Trophoblast cell (in vitro differentiated cells and primary cell): Measurements from ENCODE around the gene FOXC1.

ENCODE experiments used
- DNase-seq, 2 donors: peaks; one replicate each; pipeline ENCODE4 v3.0.0-alpha.2; 2016
- H2AFZ ChIP-seq: 2 replicates; pipeline ENCODE4 v1.6.1; 2013; ENCODE audit warnings: low read length, moderate library complexity, mild to moderate bottlenecking; ENCODE audit not compliant: insufficient read depth, poor library complexity
- H2AK5ac ChIP-seq: 2 replicates; pipeline ENCODE4 v1.6.1; 2013; ENCODE audit warnings: mild to moderate bottlenecking, low read length
- H2BK120ac ChIP-seq: 2 replicates; pipeline ENCODE4 v1.6.1; 2013; ENCODE audit warnings: low read length, mild to moderate bottlenecking, moderate library complexity; ENCODE audit not compliant: insufficient read depth, poor library complexity
- H2BK12ac ChIP-seq: 2 replicates; pipeline ENCODE4 v1.6.1; 2013; ENCODE audit warnings: mild to moderate bottlenecking, low read length, moderate library complexity
- H2BK5ac ChIP-seq: 2 replicates; pipeline ENCODE4 v1.6.1; 2013; ENCODE audit warnings: low read length, low read depth, moderate library complexity, mild to moderate bottlenecking; ENCODE audit not compliant: poor library complexity
- H3K14ac ChIP-seq: 2 replicates; pipeline ENCODE4 v1.6.1; 2013; ENCODE audit warnings: mild to moderate bottlenecking, low read length
- H3K18ac ChIP-seq: 2 replicates; pipeline ENCODE4 v1.6.1; 2013; ENCODE audit warnings: mild to moderate bottlenecking, low read length
- H3K23ac ChIP-seq: 2 replicates; pipeline ENCODE4 v1.6.1; 2013; ENCODE audit warnings: low read length
- H3K27ac ChIP-seq: 2 replicates; pipeline ENCODE4 v1.5.1; 2013; ENCODE audit warnings: low read depth, mild to moderate bottlenecking, inconsistent platforms, low read length, moderate library complexity
- H3K27me3 ChIP-seq: 2 replicates; pipeline ENCODE4 v1.6.1; 2013; ENCODE audit warnings: inconsistent platforms, mild to moderate bottlenecking, low read length, moderate library complexity; ENCODE audit not compliant: insufficient read depth
- H3K36me3 ChIP-seq, 2 experiments: 1 replicate in 1 of 2; 2 replicates in 1 of 2; pipeline ENCODE4 v1.6.1; 2013; ENCODE audit warnings: low read length in 2 of 2, mild to moderate bottlenecking in 2 of 2, moderate library complexity in 1 of 2; ENCODE audit not compliant: insufficient read depth in 2 of 2, control insufficient read depth in 1 of 2
- H3K4ac ChIP-seq: 2 replicates; pipeline ENCODE4 v1.6.1; 2013; ENCODE audit warnings: low read depth, mild to moderate bottlenecking, low read length, moderate library complexity
- H3K4me1 ChIP-seq, 2 experiments: 1 replicate in 1 of 2; 2 replicates in 1 of 2; pipeline ENCODE4 v1.6.1; 2013; ENCODE audit warnings: low read length in 2 of 2, mild to moderate bottlenecking in 2 of 2, moderate library complexity in 1 of 2; ENCODE audit not compliant: insufficient read depth in 2 of 2, control insufficient read depth in 1 of 2
- H3K4me2 ChIP-seq: 2 replicates; pipeline ENCODE4 v1.6.1; 2013; ENCODE audit warnings: inconsistent platforms, mild to moderate bottlenecking, low read length, moderate library complexity
- H3K4me3 ChIP-seq: 2 replicates; pipeline ENCODE4 v1.5.1; 2013; ENCODE audit warnings: mild to moderate bottlenecking, low read depth, low read length, inconsistent platforms
- H3K79me1 ChIP-seq: one replicate; pipeline ENCODE4 v1.6.1; 2013; ENCODE audit warnings: low read length
- H3K79me2 ChIP-seq: 2 replicates; pipeline ENCODE4 v1.6.1; 2013; ENCODE audit warnings: low read length, mild to moderate bottlenecking; ENCODE audit not compliant: control insufficient read depth, insufficient read depth, poor library complexity
- H3K9ac ChIP-seq: 2 replicates; pipeline ENCODE4 v1.6.1; 2013; ENCODE audit warnings: mild to moderate bottlenecking, low read length
- H3K9me3 ChIP-seq: 2 replicates; pipeline ENCODE4 v1.6.1; 2013; ENCODE audit warnings: low read depth, mild to moderate bottlenecking, control low read depth, inconsistent platforms, low read length; ENCODE audit not compliant: insufficient read depth
- H4K12ac ChIP-seq: 2 replicates; pipeline ENCODE4 v1.6.1; 2013; ENCODE audit warnings: low read depth, mild to moderate bottlenecking, low read length, moderate library complexity
- H4K8ac ChIP-seq: 2 replicates; pipeline ENCODE4 v1.6.1; 2013; ENCODE audit warnings: low read depth, mild to moderate bottlenecking, low read length, moderate library complexity
- H4K91ac ChIP-seq: one replicate; pipeline ENCODE4 v1.6.1; 2013; ENCODE audit warnings: low read depth, mild to moderate bottlenecking, low read length, moderate library complexity
- WGBS: extraction: QIAGEN DNeasy Blood & Tissue Kit; methylation state at CpG from one replicate; pipeline ENCODE4 v1.1.7; 2013; ENCODE audit warnings: missing lambda C conversion rate; ENCODE audit not compliant: insufficient read length, insufficient coverage; ENCODE audit errors: extremely low coverage; 5-methylcytosine and 5-hydroxymethylcytosine counted together

FOXC1 gene

DNA sequence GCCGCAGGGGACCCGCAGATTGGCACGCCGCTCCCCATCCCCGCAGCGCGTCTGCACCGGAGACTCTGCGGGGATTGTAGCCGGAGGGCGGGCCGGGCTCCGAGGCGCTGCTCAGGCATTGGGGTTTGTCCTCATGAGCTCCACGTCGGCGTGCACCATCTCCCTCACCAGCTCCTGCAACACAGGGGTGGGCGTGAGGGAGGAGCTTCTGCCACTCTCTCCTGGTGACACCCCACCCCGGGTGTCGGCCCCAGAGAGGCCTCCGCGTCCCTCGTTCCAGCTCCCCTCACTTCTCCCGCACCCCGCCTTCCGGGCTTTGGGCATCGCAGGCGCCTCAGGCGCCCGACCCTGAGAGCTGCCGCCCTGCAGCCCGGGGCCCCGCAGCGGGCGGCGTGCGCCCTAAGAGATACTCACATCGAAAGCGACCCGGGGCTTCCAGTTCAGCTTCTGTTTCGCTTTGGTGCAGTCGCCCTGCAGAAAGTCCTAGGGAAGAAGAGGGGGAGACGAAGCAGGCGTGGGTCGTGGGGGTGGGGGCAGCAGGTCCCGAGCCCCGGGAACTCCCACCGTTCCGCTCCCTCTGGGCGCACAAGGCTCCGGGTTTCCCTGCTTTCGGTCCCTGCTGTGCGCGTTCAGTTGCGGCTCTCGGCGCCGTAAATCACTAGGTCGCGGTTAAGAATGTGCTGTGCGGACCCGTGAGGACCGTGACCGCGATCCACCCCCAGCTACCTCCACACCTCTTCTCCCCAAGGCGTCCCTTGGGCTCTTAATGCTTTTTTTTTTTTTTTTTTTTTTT is 14.5 kb downstream of the FOXC1 start:
- H4K91ac ChIP-seq: no peak overlapping the region
- no peak overlapping the region for H2BK12ac ChIP-seq
- no peak overlapping the region for H3K4ac ChIP-seq
- DNase-seq: no peak
- peaks cover 17 to 23% of the 10 kb centered on the region in 2 experiments for H3K4me1 ChIP-seq
- H4K8ac ChIP-seq: no peak overlapping the region
- no CpG with 5 or more reads among the region's 66 CpGs for WGBS
- H3K27me3 ChIP-seq: peaks cover 77% of the 10 kb centered on the region
- peaks cover 2% of the 10 kb centered on the region for H3K79me1 ChIP-seq
- H4K12ac ChIP-seq: no peak overlapping the region
- H3K18ac ChIP-seq: no peak overlapping the region
- no peak overlapping the region for H2BK5ac ChIP-seq
- no peak overlapping the region for H3K23ac ChIP-seq
- H2AK5ac ChIP-seq: no peak overlapping the region
- no peak overlapping the region for H2BK120ac ChIP-seq
- H2AFZ ChIP-seq: no peak overlapping the region
- H3K9me3 ChIP-seq: peaks cover 7% of the 10 kb centered on the region
- no peak overlapping the region for H3K27ac ChIP-seq
- H3K4me2 ChIP-seq: peak overlapping the region; percentile 47
- no peaks in the 10 kb centered on the region for H3K36me3 ChIP-seq
- H3K14ac ChIP-seq: no peak overlapping the region
- H3K4me3 ChIP-seq: no peak overlapping the region
- no peaks in the 10 kb centered on the region for H3K79me2 ChIP-seq
- no peak overlapping the region for H3K9ac ChIP-seq

DNA sequence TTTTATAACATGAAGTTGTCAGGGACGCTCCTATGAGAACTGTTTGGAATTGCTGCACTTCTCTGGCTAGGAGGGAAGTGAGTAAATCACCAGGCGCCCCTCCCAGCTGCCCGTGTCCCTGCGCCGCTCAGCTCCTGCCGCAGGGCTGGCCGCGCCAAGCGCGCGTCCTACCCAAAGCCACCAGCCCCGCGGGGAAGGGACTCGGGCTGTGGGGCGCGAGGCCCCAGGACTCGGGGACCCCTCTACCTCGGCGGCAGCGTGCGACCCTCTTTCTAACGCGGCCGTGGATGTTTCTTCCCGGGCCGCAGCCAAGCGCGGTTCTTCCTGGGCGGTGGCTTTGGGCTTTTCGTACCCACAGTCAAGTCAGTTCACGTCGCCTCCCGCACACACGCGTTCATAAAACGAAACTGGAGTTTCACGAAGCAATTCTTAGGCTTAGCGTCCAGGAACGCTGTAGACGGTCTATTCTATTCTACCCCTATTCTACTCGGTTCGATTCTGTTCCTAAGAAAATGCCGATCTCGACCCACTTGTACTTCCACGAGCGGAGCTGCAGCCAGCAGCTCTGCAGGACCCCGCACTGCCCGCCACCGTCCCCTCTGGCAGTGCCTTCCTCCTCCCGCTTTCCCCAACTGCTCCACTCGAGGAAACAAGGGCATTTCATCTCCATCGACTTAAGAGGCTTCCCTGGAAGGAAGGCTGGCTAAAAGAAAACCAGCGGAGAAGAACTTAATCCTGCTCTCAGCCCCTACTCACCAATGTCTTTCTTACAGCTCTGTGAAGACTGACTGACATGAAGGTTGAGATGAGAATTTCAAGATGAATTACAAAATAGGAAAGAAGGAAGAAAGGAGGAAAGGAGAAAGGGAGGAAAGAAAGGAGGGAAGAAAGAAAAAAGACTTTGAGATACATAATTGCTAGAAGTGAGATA is 15.4 kb downstream of the FOXC1 start:
- no peak overlapping the region for H2AFZ ChIP-seq
- no peak overlapping the region for H3K9ac ChIP-seq
- H3K4me1 ChIP-seq: peaks cover 10 to 17% of the 10 kb centered on the region in 2 experiments
- peaks cover 2% of the 10 kb centered on the region for H3K79me1 ChIP-seq
- no peak overlapping the region for H3K18ac ChIP-seq
- peaks cover 72% of the 10 kb centered on the region for H3K27me3 ChIP-seq
- H4K91ac ChIP-seq: no peak overlapping the region
- no peak overlapping the region for H3K4me3 ChIP-seq
- no peaks in the 10 kb centered on the region for H3K79me2 ChIP-seq
- H3K27ac ChIP-seq: no peak overlapping the region
- WGBS: no CpG with 5 or more reads among the region's 53 CpGs
- no peak overlapping the region for H2BK120ac ChIP-seq
- H2AK5ac ChIP-seq: no peak overlapping the region
- no peaks in the 10 kb centered on the region for H3K36me3 ChIP-seq
- H3K23ac ChIP-seq: no peak overlapping the region
- H3K9me3 ChIP-seq: peaks cover 9% of the 10 kb centered on the region
- no peak overlapping the region for H3K14ac ChIP-seq
- no peak overlapping the region for H4K12ac ChIP-seq
- H2BK5ac ChIP-seq: no peak overlapping the region
- DNase-seq: peak in 1 of 2 donors; percentile 34
- H2BK12ac ChIP-seq: no peak overlapping the region
- H4K8ac ChIP-seq: no peak overlapping the region
- H3K4me2 ChIP-seq: peak overlapping the region; percentile 61
- H3K4ac ChIP-seq: no peak overlapping the region

DNA sequence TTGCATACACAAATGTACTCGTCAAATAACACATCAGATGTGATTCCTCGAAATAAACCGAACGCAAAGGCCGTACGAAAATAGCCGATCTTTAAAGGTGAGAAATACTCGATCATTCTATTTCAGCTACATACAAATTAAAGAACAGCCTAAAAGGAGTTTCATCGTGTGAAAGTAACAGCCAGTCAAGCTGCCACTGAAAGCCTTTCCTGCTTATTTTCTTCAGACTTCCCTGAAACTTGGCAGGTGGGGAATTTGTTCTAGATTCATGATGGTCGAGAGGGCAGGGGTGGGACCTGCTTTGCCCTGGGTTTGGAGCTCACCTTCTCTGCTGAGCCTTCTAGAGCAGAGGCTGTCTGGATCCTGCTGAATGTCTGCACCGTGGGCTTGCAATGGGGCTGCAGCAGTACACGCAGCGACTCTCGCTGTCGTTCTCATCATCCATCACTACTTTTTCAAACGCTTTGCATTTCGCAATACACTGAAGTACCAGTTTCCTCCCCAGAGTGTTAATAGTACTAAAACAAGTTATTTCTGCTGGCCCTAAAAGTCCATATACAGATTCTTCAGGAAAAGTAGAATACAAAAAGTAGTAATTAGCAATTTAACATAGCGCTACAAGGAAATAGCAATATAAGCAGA is 16.2 kb downstream of the FOXC1 start:
- H3K23ac ChIP-seq: no peak overlapping the region
- WGBS: no CpG with 5 or more reads among the region's 18 CpGs
- H3K18ac ChIP-seq: no peak overlapping the region

DNA sequence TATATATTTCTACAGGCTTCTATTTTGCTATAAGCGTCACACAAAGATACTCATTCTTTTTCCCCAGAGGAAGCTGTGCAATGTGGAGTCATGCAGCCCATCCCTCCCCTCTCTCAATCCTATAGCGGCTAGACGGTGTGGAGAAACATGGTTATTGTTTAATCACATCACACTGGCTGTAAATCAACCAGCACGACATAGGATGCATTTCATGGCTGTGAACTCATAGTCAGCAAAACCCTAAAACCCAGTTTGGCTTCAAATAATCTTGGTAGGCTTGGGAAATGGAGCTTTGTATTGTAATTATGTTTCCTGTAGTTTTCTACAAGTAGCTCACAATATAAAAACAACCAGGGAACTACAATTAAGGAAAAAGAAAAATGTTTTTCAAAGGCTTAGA is 16.8 kb downstream of the FOXC1 start:
- no peak overlapping the region for H2AFZ ChIP-seq
- no peak overlapping the region for H4K91ac ChIP-seq
- no peak overlapping the region for H3K23ac ChIP-seq

More for the DNA sequence above, 16.2 kb downstream of the FOXC1 start:
- Histone ChIP-seq H2BK120ac (no peak overlapping the region), H3K36me3 (no peaks in the 10 kb centered on the region), H3K4me2 (no peak overlapping the region), H3K9me3 (peaks cover 12% of the 10 kb centered on the region), H3K27me3 (peaks cover 64% of the 10 kb centered on the region), H3K27ac (no peak overlapping the region), H4K12ac (no peak overlapping the region), H4K91ac (no peak overlapping the region), H2BK5ac (no peak overlapping the region), H4K8ac (no peak overlapping the region), H3K4me3 (no peak overlapping the region), H3K79me1 (no peaks in the 10 kb centered on the region), H3K9ac (no peak overlapping the region), H2AK5ac (no peak overlapping the region), H3K4me1 (peaks cover 7 to 11% of the 10 kb centered on the region in 2 experiments), H2AFZ (no peak overlapping the region), H3K4ac (no peak overlapping the region), H2BK12ac (no peak overlapping the region), H3K79me2 (no peaks in the 10 kb centered on the region), H3K14ac (no peak overlapping the region)
- no peak for DNase-seq

More for the DNA sequence above, 16.8 kb downstream of the FOXC1 start:
- no peak overlapping the region for H3K4ac ChIP-seq
- no peak overlapping the region for H2BK120ac ChIP-seq
- H2BK5ac ChIP-seq: no peak overlapping the region
- no peak overlapping the region for H3K18ac ChIP-seq
- no peak overlapping the region for H3K14ac ChIP-seq
- peaks cover 12% of the 10 kb centered on the region for H3K9me3 ChIP-seq
- H4K8ac ChIP-seq: no peak overlapping the region
- no peak overlapping the region for H3K9ac ChIP-seq
- H3K36me3 ChIP-seq: no peaks in the 10 kb centered on the region
- DNase-seq: no peak
- peaks cover 7 to 11% of the 10 kb centered on the region in 2 experiments for H3K4me1 ChIP-seq
- no peaks in the 10 kb centered on the region for H3K79me1 ChIP-seq
- no CpG with 5 or more reads among the region's 4 CpGs for WGBS
- H3K4me2 ChIP-seq: no peak overlapping the region
- no peak overlapping the region for H3K27ac ChIP-seq
- no peak overlapping the region for H2AK5ac ChIP-seq
- peaks cover 59% of the 10 kb centered on the region for H3K27me3 ChIP-seq
- no peak overlapping the region for H4K12ac ChIP-seq
- H3K4me3 ChIP-seq: no peak overlapping the region
- no peaks in the 10 kb centered on the region for H3K79me2 ChIP-seq
- no peak overlapping the region for H2BK12ac ChIP-seq
